GM18868 (cell line): Measurements from ENCODE around the gene CLCA1.

Source experiments
- ATAC-seq: cut with Tn5 transposase; IDR thresholded peaks from one replicate; pipeline ENCODE4 v1.9.1; 2021; ENCODE audit warnings: mild to moderate bottlenecking, moderate library complexity; ENCODE audit not compliant: unreplicated experiment

The CLCA1 gene

GRCh38 chr1:86502125-86502646 lies 33.5 kb downstream of the CLCA1 start:
- ATAC-seq: peak; percentile 74

GRCh38 chr1:86502721-86503405 lies 34.1 kb downstream of the CLCA1 start:
- no peak for ATAC-seq

GRCh38 chr1:86503406-86504136 lies 34.8 kb downstream of the CLCA1 start:
- no peak for ATAC-seq

GRCh38 chr1:86504137-86504479 lies 35.4 kb downstream of the CLCA1 start:
- ATAC-seq: no peak

- ATAC-seq: no peak
Measured at GRCh38 chr1:86504895-86505563, 36.3 kb downstream of the CLCA1 start.

GRCh38 chr1:86505564-86505902 lies 36.8 kb downstream of the CLCA1 start:
- ATAC-seq: no peak

- ATAC-seq: peak; percentile 73
Measured at GRCh38 chr1:86507935-86508582, 39.3 kb downstream of the CLCA1 start.

- ATAC-seq: no peak
Measured at GRCh38 chr1:86508583-86508969, 39.8 kb downstream of the CLCA1 start.

- no peak for ATAC-seq
Measured at GRCh38 chr1:86515597-86515996, 46.9 kb downstream of the CLCA1 start.

GRCh38 chr1:86516335-86516734 lies 47.6 kb downstream of the CLCA1 start:
- no peak for ATAC-seq

- ATAC-seq: no peak
Measured at GRCh38 chr1:86517336-86517735, 48.6 kb downstream of the CLCA1 start.

- no peak for ATAC-seq
Measured at GRCh38 chr1:86520789-86521521, 52.2 kb downstream of the CLCA1 start.

GRCh38 chr1:86521522-86521891 lies 52.8 kb downstream of the CLCA1 start:
- ATAC-seq: no peak

- no peak for ATAC-seq
Measured at GRCh38 chr1:86522240-86522639, 53.5 kb downstream of the CLCA1 start.

- no peak for ATAC-seq
Measured at GRCh38 chr1:86523670-86524354, 55.1 kb downstream of the CLCA1 start.

GRCh38 chr1:86527306-86527705 lies 58.6 kb downstream of the CLCA1 start:
- ATAC-seq: no peak

GRCh38 chr1:86530211-86530845 lies 61.6 kb downstream of the CLCA1 start:
- ATAC-seq: no peak

- no peak for ATAC-seq
Measured at GRCh38 chr1:86537928-86538695, 69.4 kb downstream of the CLCA1 start.

GRCh38 chr1:86538775-86539174 lies 70.0 kb downstream of the CLCA1 start:
- ATAC-seq: no peak
